Occipital lobe (tissue), 2 donors: ENCODE results near the gene RPL15. TPM values are rescaled to one million over a fixed set of nuclear protein-coding genes. Genes with fewer than 3 reads are reported as not detected.
A peak's percentile ranks its signal among the peaks of the same experiment; 100 is the strongest.
"Not testable (repeated sequence)": the region's sequence is repeated elsewhere in the genome, so short reads cannot be mapped to it uniquely, and the experiment has no call there.

ENCODE experiments used
- DNase-seq: peaks from one replicate; lab custom pipeline; 2025; lab: John Stamatoyannopoulos, UW
- total RNA-seq: library from RNA; depleted of rRNA; stranded (reverse); fragments of >200 nt; gene quantifications from one replicate; pipeline ENCODE4 v1.2.3, GENCODE V29; 2014

RPL15 gene
- total RNA-seq, 1 donor from 2014 or later: 2,822 TPM

GRCh38 chr3:23889386-23889785 is 27.5 kb upstream of the RPL15 start:
- no peak for DNase-seq

DNA sequence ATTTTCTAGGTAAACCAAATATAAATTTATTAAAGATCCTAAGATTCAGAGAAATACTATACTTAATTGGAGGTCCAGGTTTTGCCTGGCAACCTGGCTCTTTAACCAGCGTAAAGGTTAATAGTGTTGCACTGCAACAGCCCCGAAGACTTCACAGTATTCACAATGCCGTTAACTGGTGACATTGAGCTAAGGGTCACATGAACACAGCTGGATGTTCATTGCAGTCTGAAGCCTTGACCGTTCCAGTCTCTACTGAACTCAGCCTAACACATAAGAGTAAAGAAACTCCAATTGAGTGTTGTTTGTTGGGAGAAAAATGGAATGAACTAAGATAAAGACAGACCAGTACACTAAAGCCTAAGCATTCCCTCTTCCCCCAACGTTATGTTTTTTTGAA is 27.0 kb upstream of the RPL15 start:
- DNase-seq: no peak

DNA sequence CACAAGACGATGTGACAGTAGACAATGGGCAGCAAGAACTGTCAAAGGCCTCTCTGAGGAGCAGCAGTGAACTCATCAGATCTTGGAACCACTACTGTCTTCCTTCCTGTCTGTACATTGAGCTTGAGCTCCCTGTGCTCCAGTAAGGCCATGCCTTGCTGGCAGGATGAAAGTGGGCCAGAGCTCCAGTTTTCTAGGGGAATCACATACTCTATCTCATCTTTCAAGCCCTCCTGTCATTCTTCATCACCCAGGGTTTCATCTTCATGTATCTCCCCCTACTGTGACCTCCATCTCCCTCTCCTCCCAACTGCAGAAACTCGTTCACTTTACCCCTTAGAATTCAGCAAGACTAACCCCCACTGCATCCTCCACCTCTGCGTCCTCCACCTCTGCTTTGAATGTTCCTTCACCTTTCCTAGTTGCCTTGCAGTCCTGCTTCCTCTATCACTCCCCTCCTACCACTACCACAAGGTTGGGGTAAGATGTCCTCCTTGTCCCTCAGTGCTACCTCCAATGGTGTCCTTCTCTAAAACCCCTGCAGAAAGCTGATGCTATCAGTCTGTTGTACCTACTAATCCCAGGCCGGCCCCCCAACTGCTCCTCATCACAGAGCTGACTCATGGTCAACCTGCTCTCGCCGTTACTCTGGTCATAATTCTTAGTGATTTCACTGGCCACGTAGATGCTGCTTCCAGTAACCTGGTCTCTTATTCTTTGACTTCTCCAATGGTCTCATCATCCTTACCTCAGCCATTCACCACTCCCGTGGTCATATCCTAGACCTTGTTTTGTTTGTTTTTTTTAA is 22.5 kb upstream of the RPL15 start:
- DNase-seq: no peak

GRCh38 chr3:23895181-23895580 is 21.8 kb upstream of the RPL15 start:
- no peak for DNase-seq

GRCh38 chr3:23900744-23901143 is 16.2 kb upstream of the RPL15 start:
- DNase-seq: no peak

DNA sequence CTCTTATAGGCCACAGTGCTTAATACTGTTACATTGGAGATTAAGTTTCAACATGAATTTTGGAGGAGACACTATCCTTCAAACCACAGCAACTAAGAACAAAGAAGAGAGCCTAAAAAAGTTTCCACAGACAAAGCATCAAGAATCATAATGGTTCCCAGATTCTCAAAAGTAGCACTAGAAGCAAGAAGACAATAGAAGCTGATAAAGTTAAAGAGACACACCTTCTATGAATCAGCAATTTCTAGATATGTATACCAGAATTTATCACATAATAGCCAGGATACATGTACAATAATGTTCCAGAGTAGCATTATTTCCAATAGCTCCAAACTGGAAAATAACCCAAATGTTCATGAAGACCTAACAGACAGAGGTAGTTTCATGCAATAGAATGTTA is 12.4 kb upstream of the RPL15 start:
- no peak for DNase-seq

DNA sequence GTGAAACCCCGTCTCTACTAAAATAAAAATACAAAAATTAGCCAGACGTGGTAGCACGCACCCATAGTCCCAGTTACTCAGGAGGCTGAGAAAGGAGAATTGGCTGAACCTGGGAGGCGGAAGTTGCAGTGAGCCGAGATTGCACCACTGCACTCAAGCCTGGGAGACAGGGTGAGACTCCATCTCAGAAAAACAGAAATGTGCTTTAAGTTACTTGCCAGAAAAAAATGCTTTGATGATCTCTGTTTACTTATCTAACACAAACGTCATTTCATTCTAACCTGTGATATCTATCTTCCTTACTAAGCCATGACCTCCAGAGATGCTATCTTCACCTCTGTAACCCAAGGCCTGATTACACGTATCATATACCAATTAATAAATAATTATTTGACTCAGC is 7.6 kb upstream of the RPL15 start:
- DNase-seq: no peak

DNA sequence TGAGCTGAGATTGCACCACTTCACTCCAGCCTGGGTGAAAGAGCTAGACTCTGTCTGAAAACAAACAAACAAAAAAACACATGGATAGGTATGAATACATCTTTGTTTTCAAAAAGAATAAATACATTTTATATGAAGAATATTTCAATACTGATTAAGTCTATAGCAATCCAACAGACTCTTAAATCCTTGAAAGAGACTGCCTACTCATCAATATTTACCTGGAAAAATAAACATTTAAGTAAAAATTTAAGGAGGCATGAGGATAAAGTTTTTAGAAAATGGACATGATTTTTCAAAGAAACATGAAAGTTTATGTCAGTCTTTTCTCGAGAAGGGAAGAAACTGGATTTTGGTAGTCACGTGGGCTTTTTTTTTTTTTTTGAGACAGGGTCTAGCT is 5.5 kb upstream of the RPL15 start:
- DNase-seq: no peak

DNA sequence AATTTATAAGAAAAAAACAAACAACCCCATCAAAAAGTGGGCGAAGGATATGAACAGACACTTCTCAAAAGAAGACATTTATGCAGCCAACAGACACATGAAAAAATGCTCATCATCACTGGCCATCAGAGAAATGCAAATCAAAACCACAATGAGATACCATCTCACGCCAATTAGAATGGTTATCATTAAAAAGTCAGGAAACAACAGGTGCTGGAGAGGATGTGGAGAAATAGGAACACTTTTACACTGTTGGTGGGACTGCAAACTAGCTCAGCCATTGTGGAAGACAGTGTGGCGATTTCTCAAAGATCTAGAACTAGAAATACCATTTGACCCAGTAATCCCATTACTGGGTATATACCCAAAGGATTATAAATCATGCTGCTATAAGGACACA is 4.6 kb upstream of the RPL15 start:
- not testable (repeated sequence) for DNase-seq

- DNase-seq: no peak
Observed at GRCh38 chr3:23913182-23913581, 3.8 kb upstream of the RPL15 start.

GRCh38 chr3:23913873-23914743 is 2.8 kb upstream of the RPL15 start:
- no peak for DNase-seq

DNA sequence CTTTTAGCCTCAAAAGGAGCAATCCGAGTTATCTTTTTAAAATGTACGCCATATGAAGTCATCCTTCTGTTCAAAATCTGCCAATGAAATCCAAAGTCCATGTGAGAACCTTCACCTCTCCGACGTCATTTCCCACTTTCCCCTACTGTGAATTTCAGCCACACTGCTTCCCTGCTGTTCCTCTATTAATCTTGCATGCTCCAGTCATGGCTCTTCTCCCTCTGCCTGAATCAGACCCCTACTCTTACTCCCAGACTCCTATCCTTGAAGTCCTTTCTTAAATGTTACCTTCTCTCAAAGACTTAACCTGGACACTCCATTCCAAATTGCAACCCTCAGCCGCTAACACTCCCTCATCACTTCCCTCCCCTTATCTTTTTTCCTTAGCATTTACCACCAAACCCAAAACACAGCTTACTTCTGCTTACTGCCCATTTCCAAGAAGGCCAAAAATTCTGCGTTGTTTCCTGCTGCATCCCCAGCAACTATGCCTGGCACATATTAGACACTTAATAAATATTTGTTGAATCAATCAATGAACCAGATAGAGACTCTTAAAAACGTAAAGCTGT is 1.3 kb upstream of the RPL15 start:
- no peak for DNase-seq

DNA sequence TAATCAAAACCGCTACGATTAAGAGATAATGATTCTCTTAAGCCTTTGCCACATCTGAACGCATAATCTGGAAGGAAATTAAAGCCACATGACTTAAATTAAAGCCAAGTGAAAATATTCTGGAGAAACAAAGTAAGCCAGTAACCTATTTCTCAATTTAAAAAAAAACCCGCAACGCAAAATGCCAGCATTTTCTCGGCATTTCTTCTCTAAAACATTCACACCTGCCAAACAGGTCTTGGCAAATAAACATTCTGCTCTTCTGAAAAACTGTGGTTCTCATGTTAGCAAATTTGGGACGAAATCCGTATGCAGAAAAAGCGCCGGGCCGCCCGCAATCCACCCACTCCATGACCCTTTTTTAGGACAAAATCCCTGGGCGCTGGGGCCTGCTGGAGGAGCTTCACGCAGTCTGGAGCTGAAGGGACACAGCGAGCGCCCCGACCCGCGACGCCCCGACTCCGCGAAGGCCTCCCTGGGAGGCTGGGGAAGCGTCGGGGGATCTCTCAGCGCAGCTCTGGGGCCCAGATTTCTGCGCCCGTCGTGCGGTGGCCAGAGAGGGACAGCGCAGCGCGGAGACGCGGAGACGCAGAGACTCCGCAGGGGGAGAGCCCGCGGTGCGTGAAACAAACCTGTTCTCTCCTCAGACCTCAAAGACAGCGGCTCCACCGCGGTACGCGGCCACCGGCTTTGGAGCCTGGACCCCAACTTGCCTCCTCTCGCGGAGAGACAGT is 613 bp upstream of the RPL15 start:
- peak; percentile 79 for DNase-seq

DNA sequence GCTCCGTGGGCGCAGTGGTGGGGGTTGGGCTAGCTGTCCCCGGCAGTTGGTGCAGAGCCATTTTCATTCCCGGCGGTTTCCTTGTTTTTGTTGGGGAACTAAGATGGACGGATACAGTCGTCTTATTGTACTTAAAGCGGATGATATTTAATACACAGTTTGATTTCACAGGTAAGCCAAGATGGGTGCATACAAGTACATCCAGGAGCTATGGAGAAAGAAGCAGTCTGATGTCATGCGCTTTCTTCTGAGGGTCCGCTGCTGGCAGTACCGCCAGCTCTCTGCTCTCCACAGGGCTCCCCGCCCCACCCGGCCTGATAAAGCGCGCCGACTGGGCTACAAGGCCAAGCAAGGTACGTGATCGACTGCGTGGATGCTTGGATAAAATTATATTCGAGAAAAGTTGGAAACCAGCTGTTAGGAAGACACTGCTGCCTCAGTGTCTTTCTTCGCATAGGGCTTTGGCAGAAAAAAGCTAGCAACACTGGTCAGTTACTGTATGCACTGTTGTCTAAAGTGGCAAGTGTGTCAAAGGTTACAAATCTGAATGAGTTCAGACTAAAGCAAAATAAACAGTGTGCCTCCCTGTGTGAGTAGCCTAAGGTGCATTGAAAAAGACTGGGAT is 859 bp downstream of the RPL15 start:
- not testable (repeated sequence) for DNase-seq

DNA sequence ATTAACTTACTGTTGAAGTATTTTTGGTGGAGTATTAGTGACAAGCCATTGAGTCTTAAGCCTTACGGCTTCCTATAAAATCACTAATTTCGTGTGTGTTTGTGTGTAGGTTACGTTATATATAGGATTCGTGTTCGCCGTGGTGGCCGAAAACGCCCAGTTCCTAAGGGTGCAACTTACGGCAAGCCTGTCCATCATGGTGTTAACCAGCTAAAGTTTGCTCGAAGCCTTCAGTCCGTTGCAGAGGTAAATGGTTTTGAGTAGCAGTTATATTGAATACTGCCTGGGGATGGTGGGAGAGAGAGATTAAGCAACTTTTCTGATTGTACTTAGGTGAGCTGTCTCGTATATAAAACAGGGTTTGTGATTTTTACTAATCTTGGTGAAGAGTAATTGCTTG is 1.4 kb downstream of the RPL15 start:
- not testable (repeated sequence) for DNase-seq

- DNase-seq: no peak
Observed at GRCh38 chr3:23919628-23920027, 2.7 kb downstream of the RPL15 start.

- no peak for DNase-seq
Observed at GRCh38 chr3:23920151-23920655, 3.3 kb downstream of the RPL15 start.

DNA sequence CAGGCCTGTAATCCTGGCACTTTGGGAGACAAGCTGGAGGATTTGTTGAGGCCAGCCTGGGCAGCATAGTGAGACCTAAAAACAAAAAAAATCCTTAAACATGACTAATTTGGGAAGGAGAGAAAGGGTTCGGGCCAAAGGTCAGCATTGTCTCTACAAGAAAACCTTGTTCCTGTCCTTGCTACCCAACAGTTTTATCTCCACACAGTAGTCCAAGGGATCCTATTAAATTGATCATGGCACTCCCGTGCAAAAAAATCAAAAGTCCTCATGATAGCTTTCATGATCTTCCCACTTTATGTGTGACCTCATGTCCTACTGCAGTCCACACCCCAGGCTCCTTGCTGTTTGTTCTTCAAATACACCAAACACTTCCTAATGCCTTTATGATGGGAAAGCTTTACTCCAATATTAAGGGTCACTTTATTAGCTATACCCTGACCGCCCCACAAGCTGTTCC is 4.2 kb downstream of the RPL15 start:
- DNase-seq: no peak

- DNase-seq: no peak
Observed at GRCh38 chr3:23923786-23924185, 6.9 kb downstream of the RPL15 start.

- DNase-seq: no peak
Observed at GRCh38 chr3:23926246-23926645, 9.3 kb downstream of the RPL15 start.

- DNase-seq: no peak
Observed at GRCh38 chr3:23926736-23927135, 9.8 kb downstream of the RPL15 start.
